CD4-positive, alpha-beta T cell treated with Interleukin-10 for 1 hour (primary cell): ENCODE results near the gene TANK.
"Not testable (repeated sequence)": the region's sequence is repeated elsewhere in the genome, so short reads cannot be mapped to it uniquely, and the experiment has no call there.

Experiments used
- DNase-seq: peaks from one replicate; pipeline ENCODE4 v3.0.0-alpha.2; 2020

Gene TANK, protein sequence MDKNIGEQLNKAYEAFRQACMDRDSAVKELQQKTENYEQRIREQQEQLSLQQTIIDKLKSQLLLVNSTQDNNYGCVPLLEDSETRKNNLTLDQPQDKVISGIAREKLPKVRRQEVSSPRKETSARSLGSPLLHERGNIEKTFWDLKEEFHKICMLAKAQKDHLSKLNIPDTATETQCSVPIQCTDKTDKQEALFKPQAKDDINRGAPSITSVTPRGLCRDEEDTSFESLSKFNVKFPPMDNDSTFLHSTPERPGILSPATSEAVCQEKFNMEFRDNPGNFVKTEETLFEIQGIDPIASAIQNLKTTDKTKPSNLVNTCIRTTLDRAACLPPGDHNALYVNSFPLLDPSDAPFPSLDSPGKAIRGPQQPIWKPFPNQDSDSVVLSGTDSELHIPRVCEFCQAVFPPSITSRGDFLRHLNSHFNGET

DNA sequence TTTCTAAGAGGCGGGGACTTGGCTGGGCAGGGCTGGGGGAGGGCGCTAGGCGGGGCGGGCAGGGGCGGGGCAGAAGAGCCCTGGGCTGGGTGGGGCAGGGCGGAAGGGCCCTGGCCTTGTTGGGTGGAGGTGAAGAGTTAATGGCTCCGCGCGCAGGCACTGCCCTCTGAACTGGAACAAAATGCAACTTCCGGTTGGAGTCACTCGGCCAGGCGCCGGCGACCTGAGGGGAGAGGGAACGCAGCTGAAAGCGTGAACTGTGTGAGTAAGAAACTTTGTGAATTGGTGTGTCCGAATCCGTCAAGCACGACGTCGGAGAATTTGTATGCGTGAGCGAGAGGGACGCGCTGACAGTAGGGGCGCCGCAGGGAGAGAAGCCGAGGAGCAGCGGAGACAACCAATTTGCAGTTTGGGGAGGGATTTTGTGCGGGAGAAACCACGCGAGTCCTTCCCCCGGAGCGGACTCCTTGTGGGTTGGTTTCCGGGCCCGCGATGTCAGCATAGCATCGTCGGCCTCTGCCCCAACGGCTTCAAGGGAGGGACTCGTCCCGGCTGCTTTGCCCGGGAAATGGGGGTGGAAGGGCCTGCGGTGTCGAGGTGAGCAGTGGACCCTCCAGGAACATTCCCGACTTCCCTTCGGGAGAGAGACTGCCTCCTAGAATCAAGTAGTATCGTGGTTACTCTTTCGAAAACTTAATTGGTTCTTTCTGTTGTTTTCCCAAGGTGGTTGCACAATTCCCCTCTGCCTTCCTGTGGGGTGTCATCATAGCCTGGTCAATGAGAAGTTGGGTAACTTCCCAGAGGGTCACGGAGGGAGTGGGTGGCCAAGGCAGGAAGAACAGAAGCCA, at the start of gene TANK:
Gene TANK, plus strand, starts transcription at position 203 of the 848 bp plus-strand sequence. CDS start 19,235 bp downstream, outside the sequence.
- DNase-seq, result peak; percentile 93

GRCh38 chr2:161111531-161111930, 48.7 kb upstream of the TANK start:
- no peak for DNase-seq

GRCh38 chr2:161112908-161113307, 47.3 kb upstream of the TANK start:
- no peak for DNase-seq

- no peak for DNase-seq
These were observed 46.3 kb upstream of the TANK start for GRCh38 chr2:161113693-161114575.

- DNase-seq, result no peak
These were observed 45.0 kb upstream of the TANK start for GRCh38 chr2:161115205-161115604.

- DNase-seq, result no peak
These were observed 44.4 kb upstream of the TANK start for GRCh38 chr2:161115605-161116380.

- no peak for DNase-seq
These were observed 43.7 kb upstream of the TANK start for GRCh38 chr2:161116509-161116908.

DNA sequence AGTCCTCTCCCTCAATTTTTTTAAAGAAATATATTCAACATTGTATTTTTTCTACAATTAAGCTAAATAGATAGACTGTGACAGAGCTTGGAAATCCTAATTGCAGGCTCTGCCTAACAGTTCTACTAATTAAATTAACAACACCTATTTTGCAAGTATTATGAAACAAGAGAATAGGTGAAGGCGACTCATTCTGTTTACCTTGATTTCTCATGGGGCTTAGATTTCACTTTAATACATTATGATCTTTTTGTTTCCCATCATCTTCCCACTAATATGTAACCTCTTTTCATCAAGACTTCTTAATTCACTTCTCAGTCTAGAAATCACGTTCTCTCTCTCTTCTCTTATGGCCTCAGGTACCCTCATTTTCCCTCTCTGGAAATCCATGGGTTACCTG, 42.7 kb upstream of the TANK start:
- DNase-seq, result no peak

DNA sequence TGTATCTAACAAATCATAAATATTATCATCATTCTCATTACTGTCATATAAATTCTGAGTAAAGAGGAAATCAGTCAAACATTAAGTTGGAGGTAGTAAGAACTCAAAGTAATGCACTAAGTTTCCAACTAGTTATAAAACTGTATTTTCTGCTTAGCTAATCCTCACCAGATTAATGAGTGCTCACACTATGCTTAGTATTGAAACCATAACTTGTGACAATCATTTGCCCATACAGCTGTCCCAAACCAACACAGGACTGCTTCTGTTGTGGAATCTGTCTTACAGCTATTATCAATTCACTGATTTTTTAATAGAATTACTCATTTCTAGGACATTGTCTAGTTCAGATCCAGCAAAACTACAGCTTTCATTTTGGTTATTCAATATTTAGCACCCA, 41.5 kb upstream of the TANK start:
- DNase-seq, result no peak

DNA sequence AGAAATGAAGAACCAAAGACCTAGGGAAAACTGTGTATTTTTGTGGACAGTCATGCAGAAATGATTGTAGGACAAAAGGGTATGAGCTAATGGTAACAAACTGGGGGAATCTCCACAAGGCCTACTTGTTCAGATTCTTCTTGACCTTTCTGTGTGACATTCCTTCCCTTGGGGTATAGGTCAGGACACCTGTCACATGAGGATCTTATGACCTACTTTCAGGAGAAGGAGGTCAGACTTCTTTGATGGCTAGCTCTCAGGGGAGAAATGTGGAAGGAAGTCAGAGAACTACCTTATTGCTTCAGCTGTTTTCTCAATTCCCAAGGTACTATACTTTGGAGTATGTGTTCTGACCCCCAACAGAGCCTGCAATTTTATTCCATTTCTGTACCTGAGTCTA, 40.7 kb upstream of the TANK start:
- no peak for DNase-seq

DNA sequence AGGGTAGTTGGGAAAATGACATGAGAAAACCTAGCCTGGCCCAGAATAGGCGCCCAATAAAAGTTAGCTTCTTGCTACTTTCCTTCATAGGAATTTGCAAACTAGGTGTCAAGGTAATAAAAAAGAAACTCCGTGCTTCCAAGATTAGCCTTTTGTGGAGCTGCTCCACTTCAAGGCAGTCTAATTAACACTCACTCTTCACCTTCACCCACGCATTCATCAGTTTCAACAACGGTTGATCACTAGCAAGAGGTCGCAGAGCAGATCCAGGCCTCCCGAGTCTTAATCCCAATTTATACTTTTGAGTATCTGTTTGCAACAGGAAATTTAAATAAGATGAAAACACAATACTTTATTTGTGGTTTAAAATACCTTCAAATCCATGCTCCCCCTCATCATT, 39.5 kb upstream of the TANK start:
- no peak for DNase-seq

DNA sequence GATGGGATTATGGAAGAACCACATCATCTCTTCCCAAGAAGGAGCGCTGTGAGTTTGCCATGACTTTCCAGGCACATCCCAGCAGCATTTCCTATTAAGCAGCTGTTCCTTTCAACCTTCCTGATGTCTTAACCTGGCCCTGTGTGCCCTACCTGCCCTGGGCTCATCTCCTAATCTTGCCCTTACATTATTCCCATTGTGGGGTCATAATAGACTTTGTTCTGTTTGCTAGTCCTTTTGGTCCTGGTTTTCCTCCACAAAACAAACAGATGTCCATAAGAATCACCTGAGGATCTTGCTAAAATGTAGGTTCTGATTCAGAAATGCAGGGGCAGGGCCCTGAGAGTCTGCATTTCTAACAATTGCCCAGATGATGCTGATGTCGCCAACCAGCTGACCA, 38.6 kb upstream of the TANK start:
- no peak for DNase-seq

DNA sequence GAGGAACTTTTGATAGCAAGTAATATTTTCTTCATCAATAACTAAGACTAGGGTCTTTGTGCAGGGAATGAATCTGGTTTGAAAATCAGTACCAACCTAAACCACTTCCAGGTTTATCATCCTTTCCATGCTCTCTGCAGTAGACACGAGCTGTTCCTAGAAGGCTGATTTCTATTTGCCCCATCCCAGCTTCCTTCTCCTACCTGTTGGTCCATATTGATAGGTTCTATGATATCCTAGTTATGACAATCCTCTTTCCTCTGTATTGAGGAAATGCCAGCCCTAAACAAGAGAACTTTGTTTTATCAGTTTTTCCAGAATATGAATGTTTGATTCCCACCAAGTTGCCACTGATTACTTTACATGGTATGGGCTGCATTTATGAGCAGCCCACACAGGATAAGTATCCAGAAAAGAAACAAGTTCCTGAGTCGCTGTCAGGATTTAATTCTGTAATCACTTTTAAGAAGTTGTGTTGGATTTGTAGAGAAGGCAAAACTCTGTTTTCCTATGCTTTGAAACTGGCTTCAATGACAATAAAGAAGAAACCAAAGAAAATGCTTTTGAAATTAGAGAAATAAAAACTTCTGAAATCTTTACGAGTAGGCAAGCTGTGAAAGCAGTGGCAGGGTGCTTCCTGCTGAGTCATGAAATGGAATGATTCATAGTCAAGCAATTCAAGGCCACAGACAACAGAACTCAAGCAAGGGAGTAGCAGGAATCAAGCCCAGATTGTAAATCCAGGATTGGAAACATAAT, 37.3 kb upstream of the TANK start:
- no peak for DNase-seq

DNA sequence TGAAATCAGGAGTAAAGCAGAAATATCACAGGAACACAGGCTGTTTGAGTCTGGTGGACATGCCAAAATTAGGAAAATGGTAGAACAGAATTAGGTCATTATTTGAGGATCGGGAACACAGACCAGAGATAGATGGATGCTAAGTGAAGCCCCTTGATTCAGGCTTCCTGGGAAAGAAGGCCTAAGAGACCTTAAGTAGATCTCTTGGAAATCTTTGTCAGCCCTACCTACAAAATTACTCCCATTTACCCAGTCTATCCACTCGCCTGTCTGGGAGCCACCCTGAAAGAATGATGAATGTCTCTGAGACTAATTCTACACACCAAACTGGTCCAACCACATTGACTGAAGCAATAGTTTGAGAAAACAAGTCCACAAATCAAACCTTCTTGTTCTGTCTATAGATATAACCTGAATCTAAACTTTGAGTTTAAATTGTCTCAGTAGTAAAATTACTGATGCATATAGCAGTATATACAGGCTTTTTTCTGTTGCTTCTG, 36.6 kb upstream of the TANK start:
- DNase-seq, result no peak

DNA sequence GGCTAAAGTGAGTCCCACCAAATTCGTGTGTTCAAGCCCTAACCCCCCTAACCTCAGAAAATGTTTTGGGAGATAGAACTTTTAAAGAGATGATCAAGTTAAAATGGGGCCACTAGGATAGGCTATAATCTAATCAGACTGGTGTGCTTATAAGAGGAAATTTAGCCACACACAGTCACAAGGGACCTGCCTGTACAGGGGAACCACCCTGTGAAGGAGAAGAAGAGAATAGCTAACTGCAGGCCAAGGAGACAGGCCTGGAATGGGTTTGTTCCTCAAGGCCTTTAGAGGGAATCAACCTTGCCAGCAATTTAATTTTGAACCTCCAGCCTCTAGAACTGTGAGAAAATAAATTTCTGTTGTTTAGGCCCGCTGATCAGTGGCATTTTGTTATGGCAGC, 36.0 kb upstream of the TANK start:
- DNase-seq, result no peak

- DNase-seq, result no peak
These were observed 31.3 kb upstream of the TANK start for GRCh38 chr2:161128885-161129284.

GRCh38 chr2:161130354-161130753, 29.9 kb upstream of the TANK start:
- DNase-seq, result no peak

DNA sequence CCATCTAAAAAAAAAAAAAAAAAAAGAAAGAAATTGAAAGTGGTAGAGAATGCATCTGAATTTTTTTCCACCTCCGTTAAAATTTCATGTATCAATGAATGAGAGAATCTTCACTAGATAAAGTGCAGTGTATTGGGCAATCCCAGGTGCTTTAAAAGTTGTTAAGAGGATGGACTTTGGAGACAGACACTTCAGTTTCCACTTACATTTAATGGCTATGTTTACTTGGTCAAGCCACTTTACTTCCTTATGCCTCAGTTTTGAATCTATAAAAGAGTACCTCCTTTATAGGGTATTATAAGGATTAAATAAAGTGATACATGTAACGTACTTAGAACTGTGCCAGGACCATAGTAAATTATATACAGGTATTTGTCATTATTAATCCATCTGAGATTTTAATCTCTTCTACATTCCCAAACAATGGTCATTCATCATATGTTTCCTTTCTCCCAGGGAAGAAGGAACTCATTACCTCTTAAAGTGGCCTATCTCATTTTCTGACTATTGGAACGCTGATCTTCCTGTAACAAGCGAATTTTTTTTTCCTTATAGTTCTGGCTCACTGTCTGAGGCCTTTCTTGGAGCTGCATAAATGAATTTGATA, 29.1 kb upstream of the TANK start:
- no peak for DNase-seq

- DNase-seq, result no peak
These were observed 28.4 kb upstream of the TANK start for GRCh38 chr2:161131804-161132203.

GRCh38 chr2:161132384-161132783, 27.8 kb upstream of the TANK start:
- not testable (repeated sequence) for DNase-seq

- DNase-seq, result no peak
These were observed 26.9 kb upstream of the TANK start for GRCh38 chr2:161133366-161133765.
